Epithelial cell of esophagus (primary cell): ENCODE results near the gene UNC45A.

Source experiments
- DNase-seq: peaks from one replicate; pipeline ENCODE4 v3.0.0; 2010; ENCODE audit warnings: low read depth
- H3K4me3 ChIP-seq: 2 replicates; pipeline ENCODE4 v1.5.1; 2011; ENCODE audit warnings: mild to moderate bottlenecking, low read length, control low read depth
- CTCF ChIP-seq: IDR thresholded peaks from 2 replicates; pipeline ENCODE4 v1.5.1; 2011; ENCODE audit warnings: low read depth, mild to moderate bottlenecking, low read length, control low read depth, inconsistent platforms; ENCODE audit not compliant: insufficient read depth; ENCODE audit errors: missing control alignments

Gene UNC45A

GRCh38 chr15:90932660-90932991 is 2.5 kb upstream of the UNC45A start:
- DNase-seq, result no peak
- TF ChIP-seq CTCF, result no peak
- H3K4me3 ChIP-seq, result no peak overlapping the region

GRCh38 chr15:90933301-90933700 is 1.8 kb upstream of the UNC45A start:
- TF ChIP-seq CTCF, result no peak
- no peak for DNase-seq
- no peak overlapping the region for H3K4me3 ChIP-seq

GRCh38 chr15:90934256-90934948 is 683 bp upstream of the UNC45A start:
- DNase-seq, result peak; percentile 91
- peak; percentile 94 for TF ChIP-seq CTCF

GRCh38 chr15:90936823-90937222 is 1.7 kb downstream of the UNC45A start:
- DNase-seq, result no peak

More at GRCh38 chr15:90934256-90934948, 683 bp upstream of the UNC45A start:
- H3K4me3 ChIP-seq, result peak overlapping the region; percentile 87

GRCh38 chr15:90938261-90938660 is 3.2 kb downstream of the UNC45A start:
- no peak for DNase-seq
- TF ChIP-seq CTCF, result no peak
- H3K4me3 ChIP-seq, result no peak overlapping the region

More at GRCh38 chr15:90936823-90937222, 1.7 kb downstream of the UNC45A start:
- H3K4me3 ChIP-seq, result no peak overlapping the region
- TF ChIP-seq CTCF, result no peak

DNA sequence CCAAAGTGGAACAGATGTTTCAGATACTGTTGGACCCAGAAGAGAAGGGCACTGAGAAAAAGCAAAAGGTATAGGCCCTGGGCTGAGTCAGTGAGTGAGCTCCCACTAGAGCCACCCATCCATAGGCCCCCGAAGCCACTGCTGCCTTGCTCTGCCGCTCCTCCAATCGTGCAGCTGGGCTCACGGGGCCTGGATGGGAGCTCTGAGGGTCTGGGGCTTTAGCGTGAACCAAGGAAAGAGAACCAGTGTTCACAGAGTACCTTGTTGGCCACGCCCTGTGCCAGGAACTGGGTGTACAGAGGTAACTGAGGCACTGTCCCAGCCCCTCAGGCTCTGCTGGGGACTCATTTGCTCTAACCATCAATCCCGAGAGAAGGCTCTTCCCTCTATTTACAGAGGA is 4.7 kb downstream of the UNC45A start:
- no peak for DNase-seq
- H3K4me3 ChIP-seq, result no peak overlapping the region
- TF ChIP-seq CTCF, result no peak

- H3K4me3 ChIP-seq, result no peak overlapping the region
- TF ChIP-seq CTCF, result no peak
- no peak for DNase-seq
These were observed 6.0 kb downstream of the UNC45A start for GRCh38 chr15:90941038-90941437.
